Measurements from ENCODE around the gene NEK10.

DNA sequence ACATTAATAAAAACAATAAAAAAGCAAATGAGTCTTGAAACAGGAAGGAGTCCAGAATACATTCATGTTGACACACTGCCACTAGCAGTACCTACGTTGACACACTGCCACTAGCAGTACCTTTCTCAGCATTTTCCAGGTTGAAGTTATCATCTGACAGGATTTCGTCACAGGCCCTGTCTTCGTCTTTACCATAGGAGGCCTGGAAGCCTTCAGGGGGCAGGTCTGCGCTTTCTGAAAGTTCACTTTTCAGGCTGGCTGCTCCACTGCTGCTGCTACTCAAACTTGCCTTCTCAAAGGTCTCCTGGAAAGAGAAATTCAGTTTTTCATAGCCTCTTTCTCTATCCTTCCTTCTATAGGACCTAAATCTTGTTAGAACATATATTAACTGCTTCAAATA, 194.7 kb downstream of the NEK10 start:
- TF ChIP-seq, protein P1, sequence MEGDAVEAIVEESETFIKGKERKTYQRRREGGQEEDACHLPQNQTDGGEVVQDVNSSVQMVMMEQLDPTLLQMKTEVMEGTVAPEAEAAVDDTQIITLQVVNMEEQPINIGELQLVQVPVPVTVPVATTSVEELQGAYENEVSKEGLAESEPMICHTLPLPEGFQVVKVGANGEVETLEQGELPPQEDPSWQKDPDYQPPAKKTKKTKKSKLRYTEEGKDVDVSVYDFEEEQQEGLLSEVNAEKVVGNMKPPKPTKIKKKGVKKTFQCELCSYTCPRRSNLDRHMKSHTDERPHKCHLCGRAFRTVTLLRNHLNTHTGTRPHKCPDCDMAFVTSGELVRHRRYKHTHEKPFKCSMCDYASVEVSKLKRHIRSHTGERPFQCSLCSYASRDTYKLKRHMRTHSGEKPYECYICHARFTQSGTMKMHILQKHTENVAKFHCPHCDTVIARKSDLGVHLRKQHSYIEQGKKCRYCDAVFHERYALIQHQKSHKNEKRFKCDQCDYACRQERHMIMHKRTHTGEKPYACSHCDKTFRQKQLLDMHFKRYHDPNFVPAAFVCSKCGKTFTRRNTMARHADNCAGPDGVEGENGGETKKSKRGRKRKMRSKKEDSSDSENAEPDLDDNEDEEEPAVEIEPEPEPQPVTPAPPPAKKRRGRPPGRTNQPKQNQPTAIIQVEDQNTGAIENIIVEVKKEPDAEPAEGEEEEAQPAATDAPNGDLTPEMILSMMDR (conservative IDR thresholded peaks at IDR 0.05; ENCODE audit: low read length), result no peak
- no peak for TF ChIP-seq EZH2phosphoT487 (IDR thresholded peaks at IDR 0.05; ENCODE audit: borderline replicate concordance, low read depth, low read length)

Measured in OCI-LY7 (cell line).